Measurements from ENCODE around the gene IKBKE. TPM values are rescaled to one million over a fixed set of nuclear protein-coding genes. Genes with fewer than 3 reads are reported as not detected.
A peak's percentile ranks its signal among the peaks of the same experiment; 100 is the strongest.

The IKBKE gene
- total RNA-seq, 1 experiment from 2014 or later = 12.7 TPM

DNA sequence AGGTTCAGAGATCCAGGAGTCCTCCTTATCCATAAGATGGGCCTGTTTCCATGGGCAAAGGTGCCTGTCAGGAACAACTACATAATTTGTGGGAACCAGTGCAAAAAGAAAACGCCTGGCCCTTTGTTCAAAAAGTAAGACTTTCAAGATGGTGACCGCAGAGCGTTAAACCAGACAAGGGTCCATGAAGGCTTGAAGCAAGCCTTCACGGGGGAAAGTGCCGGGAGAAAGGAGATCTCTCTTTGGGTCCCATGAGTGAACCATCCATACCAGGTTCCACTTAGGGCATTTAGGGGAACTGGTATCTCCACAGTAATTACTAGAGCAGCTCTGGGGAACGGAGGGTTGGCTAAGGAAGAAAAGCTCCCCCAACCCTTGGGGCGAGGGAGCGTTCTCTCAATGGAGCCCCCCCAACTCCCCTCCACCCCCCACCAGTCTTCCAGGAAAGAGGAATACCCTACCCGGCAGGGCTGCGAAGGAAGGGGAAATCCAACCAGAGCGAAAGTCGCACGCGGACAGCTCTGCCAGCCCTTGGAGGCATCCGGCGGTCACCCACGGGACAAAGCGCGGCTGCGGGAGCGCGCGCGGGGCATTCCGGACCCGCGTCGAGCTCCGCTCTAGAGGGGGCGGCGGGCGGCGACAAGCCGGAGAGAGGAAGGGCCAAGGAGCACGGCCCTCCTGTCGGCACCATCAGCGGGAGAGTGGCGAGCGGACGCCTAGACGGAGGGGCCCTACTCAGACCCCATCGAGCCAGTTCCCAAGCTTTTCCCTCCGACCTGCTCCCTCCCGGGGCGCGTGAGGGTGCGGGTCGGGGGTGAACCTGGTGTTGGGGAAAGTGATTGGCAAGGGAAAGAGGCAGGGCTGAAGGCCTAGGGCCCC is 36.4 kb downstream of the IKBKE start:
- no peak for DNase-seq (ENCODE audit: low spot score)
- in situ Hi-C loops (cut with HindIII; ENCODE audit: low sequenced_read_pairs) = no loop called here

- in situ Hi-C loops (cut with HindIII; ENCODE audit: low sequenced_read_pairs) = no loop called here
- DNase-seq (ENCODE audit: low spot score) = peak; percentile 18
Observed at GRCh38 chr1:206507284-206508129, 37.2 kb downstream of the IKBKE start, which contains the start of gene RASSF5. TSS of gene RASSF5 (plus strand) at chr1:206507531. CDS start at chr1:206507603, 72 bp downstream.

DNA sequence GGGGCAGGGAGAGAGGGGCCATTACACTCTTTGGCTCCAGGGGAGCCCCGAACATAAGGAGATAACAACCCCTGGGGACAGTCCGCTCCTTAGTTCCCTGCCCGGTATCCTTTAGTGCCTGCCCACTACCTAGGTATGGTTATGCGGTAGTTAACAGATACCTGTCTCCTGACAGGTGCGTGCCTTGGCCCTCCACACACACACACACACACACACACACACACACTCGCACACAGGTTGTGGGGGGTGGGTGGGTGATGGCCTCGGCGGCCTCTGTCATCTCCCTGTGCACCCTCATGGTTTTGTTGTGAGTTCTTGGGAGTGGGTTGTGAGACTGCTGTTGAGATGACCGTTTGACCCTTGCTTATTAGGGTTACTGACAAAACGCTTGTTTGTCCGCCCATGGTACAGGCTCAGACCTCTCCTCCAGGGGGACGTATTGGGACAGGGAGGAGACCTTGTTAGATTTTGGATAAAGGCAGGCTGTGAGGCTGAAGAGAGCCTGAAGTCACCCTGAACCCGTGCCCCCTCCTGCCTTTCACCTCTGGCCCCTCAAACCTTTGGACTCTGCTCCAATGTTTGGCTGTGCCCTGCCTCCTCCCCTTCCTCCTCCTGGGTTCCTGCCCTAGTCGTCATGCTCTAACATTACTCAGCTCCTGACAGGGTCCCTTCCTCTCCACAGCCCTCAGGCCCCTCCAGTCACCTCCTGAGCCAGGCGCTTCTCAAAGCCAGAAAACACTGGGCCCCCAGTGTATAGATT is 38.0 kb downstream of the IKBKE start:
- in situ Hi-C loops (cut with HindIII; ENCODE audit: low sequenced_read_pairs) = no loop called here
- no peak for DNase-seq (ENCODE audit: low spot score)

GRCh38 chr1:206508956-206509355 is 38.7 kb downstream of the IKBKE start:
- in situ Hi-C loops (cut with HindIII; ENCODE audit: low sequenced_read_pairs) = no loop called here
- no peak for DNase-seq (ENCODE audit: low spot score)

DNA sequence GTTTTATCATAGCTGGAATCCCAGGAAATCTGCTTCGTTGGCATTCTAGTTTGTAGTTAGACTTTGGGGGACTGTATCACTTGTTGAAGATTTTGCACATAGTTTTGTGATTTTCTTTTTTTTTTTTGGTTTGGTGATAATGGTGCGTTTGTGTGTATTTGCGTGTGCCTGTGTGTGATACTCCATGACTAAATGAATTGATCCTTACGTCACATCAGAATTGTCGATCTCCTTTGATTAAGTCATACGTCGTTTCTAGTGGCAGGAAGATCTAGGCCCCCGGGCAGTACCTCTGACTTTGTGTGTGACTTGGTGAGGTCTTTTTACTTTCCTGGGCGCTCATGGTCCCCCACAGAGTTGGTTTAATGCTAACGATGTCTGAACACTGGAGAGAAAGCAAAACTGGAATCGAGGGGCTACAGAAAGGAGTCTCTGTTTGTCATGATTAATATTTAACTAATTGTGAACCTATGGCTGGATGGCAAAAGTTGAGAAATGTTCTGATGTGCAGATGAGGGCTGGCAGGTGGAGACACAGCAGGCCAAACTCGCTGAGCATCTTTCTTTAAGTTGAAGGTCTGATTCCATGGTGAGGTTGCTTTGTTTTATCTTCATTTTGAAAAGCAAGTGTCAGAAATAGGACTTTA is 39.5 kb downstream of the IKBKE start:
- DNase-seq (ENCODE audit: low spot score) = no peak
- in situ Hi-C loops (cut with HindIII; ENCODE audit: low sequenced_read_pairs) = no loop called here

- in situ Hi-C loops (cut with HindIII; ENCODE audit: low sequenced_read_pairs) = no loop called here
- DNase-seq (ENCODE audit: low spot score) = no peak
Observed at GRCh38 chr1:206510371-206510770, 40.1 kb downstream of the IKBKE start.

- in situ Hi-C loops (cut with HindIII; ENCODE audit: low sequenced_read_pairs) = no loop called here
Observed at GRCh38 chr1:206511362-206512057, 41.2 kb downstream of the IKBKE start.

GRCh38 chr1:206512058-206512850 is 42.0 kb downstream of the IKBKE start:
- DNase-seq (ENCODE audit: low spot score) = no peak
- in situ Hi-C loops (cut with HindIII; ENCODE audit: low sequenced_read_pairs) = no loop called here

More at GRCh38 chr1:206511362-206512057, 41.2 kb downstream of the IKBKE start:
- no peak for DNase-seq (ENCODE audit: low spot score)

GRCh38 chr1:206512851-206513180 is 42.5 kb downstream of the IKBKE start:
- in situ Hi-C loops (cut with HindIII; ENCODE audit: low sequenced_read_pairs) = no loop called here
- DNase-seq (ENCODE audit: low spot score) = no peak

DNA sequence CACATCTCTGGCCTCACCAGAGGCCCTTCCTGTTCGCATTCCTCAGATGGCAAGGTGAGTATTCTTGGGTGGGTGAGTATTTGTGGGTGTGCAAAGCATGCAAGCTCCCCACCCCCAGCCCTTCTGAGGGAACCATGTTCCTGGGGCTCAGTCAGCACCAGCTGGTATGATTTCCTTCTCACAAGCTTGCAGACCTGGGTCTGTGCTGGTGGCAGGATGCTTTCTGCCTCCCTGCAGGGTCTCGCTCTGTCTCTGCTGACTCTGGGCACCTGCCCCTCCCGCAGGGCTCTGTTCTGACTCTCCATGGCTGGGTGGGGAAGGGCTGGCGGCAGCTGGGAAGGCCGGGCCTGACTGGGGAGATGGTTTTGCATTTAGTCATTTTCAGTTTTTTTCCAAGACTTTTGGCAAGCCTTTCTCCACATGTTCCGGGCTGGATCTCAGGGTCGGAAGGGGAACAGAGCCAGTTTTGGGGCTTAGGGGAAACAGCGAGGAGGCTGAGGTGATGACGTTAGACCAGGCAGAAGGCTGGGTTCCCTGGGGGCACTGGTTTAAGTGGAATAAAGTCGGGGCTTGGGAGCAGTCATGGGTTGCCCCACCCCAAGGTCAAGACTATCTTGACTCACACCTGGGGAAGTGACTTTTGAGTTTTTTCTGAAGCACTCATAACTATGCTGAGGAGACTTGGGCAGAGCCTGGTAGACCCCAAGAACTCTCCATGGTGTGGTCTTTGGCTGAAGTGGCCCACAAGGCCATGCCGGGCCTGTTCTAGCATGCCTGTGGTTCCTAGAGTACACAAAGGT is 43.2 kb downstream of the IKBKE start:
- DNase-seq (ENCODE audit: low spot score) = no peak
- in situ Hi-C loops (cut with HindIII; ENCODE audit: low sequenced_read_pairs) = no loop called here

DNA sequence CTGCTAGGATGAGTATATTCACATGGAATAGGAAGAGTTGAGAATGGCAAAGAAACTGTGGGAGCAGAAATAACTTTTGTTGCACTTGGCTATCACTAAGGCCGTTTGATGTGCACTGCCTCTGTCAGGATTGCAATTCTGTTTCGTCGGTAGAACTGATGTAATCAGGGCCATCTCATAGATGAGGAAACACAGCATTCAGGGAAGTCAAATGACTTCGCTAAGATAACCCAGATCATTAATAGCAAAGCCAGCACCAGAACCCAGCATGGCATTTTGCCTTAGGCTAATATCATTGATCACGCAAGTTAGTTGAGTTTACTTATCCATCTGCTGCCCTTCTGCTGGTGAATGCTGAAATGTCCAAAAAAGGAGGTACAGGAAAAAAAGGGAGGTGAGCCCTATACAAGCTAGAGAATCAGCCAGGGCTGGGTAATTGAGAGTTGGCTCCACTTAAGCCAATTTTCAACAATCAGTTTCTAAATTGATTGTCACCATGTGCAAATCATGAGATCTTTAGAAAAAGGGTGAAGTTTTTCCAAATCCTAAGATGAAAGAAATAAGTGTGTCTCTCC is 44.6 kb downstream of the IKBKE start:
- in situ Hi-C loops (cut with HindIII; ENCODE audit: low sequenced_read_pairs) = no loop called here
- DNase-seq (ENCODE audit: low spot score) = no peak

- in situ Hi-C loops (cut with HindIII; ENCODE audit: low sequenced_read_pairs) = no loop called here
- no peak for DNase-seq (ENCODE audit: low spot score)
Observed at GRCh38 chr1:206516728-206516990, 46.4 kb downstream of the IKBKE start.

DNA sequence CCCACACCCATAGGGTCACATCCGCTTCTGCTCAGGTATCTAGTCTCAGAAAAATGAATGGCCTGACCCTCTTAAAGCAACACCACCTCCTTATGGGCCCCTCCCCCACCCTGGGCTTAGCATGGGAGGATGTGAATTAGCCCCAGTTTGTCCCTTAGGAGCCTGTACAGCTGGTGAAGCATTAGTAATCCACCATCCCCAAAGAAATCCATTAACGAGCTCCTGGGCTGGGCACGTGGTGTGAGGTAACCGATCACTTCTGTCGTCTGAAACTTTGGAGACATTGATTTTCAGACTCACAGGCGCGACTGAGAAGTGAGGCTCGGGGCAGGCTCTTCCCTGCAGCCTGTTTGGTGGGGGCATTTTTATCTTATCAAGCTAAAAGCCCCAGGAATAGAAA is 47.5 kb downstream of the IKBKE start:
- DNase-seq (ENCODE audit: low spot score) = no peak
- in situ Hi-C loops (cut with HindIII; ENCODE audit: low sequenced_read_pairs) = no loop called here

DNA sequence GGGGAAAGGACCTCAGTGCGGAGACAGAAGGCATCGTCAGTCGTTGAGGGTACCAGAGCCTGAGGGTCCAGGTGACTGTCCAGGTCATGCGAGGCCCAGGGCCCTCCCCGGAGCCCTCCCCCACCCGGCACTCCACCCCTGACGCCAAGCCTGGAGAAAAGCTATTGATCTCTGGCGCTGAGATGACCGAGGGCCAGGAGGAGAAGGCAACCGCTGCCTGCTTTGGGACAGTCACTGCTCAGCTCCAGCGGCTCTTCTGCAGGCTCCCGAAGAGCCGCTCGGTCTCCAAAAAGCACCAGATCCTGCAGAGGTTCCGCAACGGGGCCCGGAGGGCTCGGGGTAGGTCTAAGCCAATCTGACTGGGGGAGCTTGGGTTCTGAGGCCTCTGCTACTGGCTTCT is 47.9 kb downstream of the IKBKE start:
- DNase-seq (ENCODE audit: low spot score) = no peak
- in situ Hi-C loops (cut with HindIII; ENCODE audit: low sequenced_read_pairs) = no loop called here

DNA sequence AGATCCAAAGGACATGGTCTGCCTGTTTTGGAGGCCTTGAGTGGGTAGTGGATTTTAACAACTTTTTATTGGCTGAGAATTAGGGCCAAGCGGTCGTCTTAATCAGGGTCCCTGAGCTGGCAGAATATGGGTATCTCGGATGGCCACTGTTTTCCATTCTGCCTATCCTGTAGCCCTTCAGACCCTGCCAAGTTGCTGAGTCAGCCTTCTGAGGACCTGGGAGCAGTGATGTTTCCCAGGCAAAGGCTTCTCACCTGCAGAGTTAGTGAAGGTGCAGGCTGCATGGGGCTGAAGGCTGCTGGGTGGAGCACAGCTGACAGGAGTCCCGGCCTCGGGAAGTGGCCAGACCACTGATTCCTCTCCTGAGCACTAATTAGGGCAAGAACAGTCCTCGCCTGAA is 48.5 kb downstream of the IKBKE start:
- in situ Hi-C loops (cut with HindIII; ENCODE audit: low sequenced_read_pairs) = no loop called here
- no peak for DNase-seq (ENCODE audit: low spot score)

DNA sequence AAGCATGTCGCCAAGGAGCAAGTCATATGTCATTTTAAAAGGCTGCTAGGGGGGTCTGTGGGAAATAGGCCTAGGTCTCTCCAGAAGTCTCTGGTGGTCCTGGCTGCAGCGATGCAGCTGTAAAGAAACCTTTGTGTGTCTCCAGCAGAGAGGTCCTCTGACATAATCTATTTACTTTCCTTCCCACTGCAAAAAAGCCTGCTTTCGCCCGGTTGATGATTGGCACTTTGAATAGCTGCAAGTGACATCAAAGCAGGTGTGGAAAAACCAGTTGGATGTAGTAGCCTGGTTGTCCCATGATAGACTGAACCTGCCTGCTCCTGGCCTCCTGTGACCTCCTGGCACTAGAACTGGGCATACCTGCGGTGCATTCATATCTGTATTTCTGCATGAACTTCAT is 50.9 kb downstream of the IKBKE start:
- DNase-seq (ENCODE audit: low spot score) = no peak
- in situ Hi-C loops (cut with HindIII; ENCODE audit: low sequenced_read_pairs) = no loop called here
